Tibial nerve (tissue), 4 donors: ENCODE results near the gene CUEDC1. TPM values are rescaled to one million over a fixed set of nuclear protein-coding genes. Genes with fewer than 3 reads are reported as not detected.
"Not testable (repeated sequence)": the region's sequence is repeated elsewhere in the genome, so short reads cannot be mapped to it uniquely, and the experiment has no call there.

Experiments
- DNase-seq, 2 donors: peaks; one replicate each; pipeline ENCODE4 v3.0.0-alpha.2; 2019; ENCODE audit warnings: low spot score in 2 of 2
- H3K27ac ChIP-seq, 4 donors: fragments of 200-600 bp; sonication (generic) in 3 of 4; one replicate each; pipeline ENCODE4 v1.5.1; 2017 to 2019; ENCODE audit warnings: mild to moderate bottlenecking in 1 of 4
- H3K27me3 ChIP-seq, 2 donors: fragments of 200-600 bp; sonication (generic) in 1 of 2; one replicate each; pipeline versions ENCODE4 v1.5.1 to v1.6.0; 2017 to 2019
- H3K36me3 ChIP-seq, 3 donors: fragments of 200-600 bp; sonication (generic); one replicate each; pipeline ENCODE4 v1.5.1; 2018 to 2019
- H3K4me1 ChIP-seq, 4 donors: fragments of 200-600 bp; sonication (generic) in 3 of 4; one replicate each; pipeline ENCODE4 v1.5.1; 2017 to 2019
- H3K4me3 ChIP-seq, 4 donors: fragments of 200-600 bp; sonication (generic) in 3 of 4; one replicate each; pipeline ENCODE4 v1.5.1; 2017 to 2019; ENCODE audit warnings: mild to moderate bottlenecking in 1 of 4, moderate library complexity in 1 of 4
- H3K9me3 ChIP-seq, 4 donors: fragments of 200-600 bp; sonication (generic) in 3 of 4; one replicate each; pipeline ENCODE4 v1.5.1; 2017 to 2019
- CTCF ChIP-seq, 5 experiments: fragments of 200-600 bp in 3 of 5; fragments of 450-650 bp in 2 of 5; sonication (generic) in 3 of 5; IDR thresholded peaks; one replicate each; pipeline ENCODE4 v1.5.1; 2016 to 2019; ENCODE audit warnings: antibody characterized with exemption in 5 of 5, mild to moderate bottlenecking in 3 of 5, moderate library complexity in 2 of 5
- EP300 ChIP-seq, 2 donors: sonication (generic); formaldehyde crosslinking; IDR thresholded peaks; one replicate each; pipeline ENCODE4 v1.6.1; 2017; ENCODE audit warnings: antibody characterized with exemption in 2 of 2, mild to moderate bottlenecking in 1 of 2
- POLR2A ChIP-seq, 2 donors: fragments of 450-650 bp; IDR thresholded peaks; one replicate each; pipeline ENCODE4 v1.6.1; 2017; ENCODE audit warnings: antibody characterized with exemption in 2 of 2, mild to moderate bottlenecking in 2 of 2, moderate library complexity in 2 of 2
- WGBS, 2 donors: methylation state at CpG; one replicate each; pipeline ENCODE4 v1.1.5; 2018; 5-methylcytosine and 5-hydroxymethylcytosine counted together
- total RNA-seq, 4 donors: library from RNA; depleted of rRNA; stranded (reverse); fragments of >200 nt; gene quantifications; one replicate each; pipeline ENCODE4 v1.1.0, GENCODE V29; 2016

The CUEDC1 gene
- total RNA-seq, 4 donors from 2014 or later, result 32.1 to 55.5 (median 38.8) TPM

- H3K27me3 ChIP-seq, result no peaks in the 10 kb centered on the region
- WGBS, 2 donors, result 76 to 79% methylated on average over 9 of the region's 9 CpGs
- H3K9me3 ChIP-seq, result no peaks in the 10 kb centered on the region
- no peak overlapping the region for H3K27ac ChIP-seq
- TF ChIP-seq POLR2A (IDR thresholded peaks at IDR 0.05), result no peak
- TF ChIP-seq CTCF (IDR thresholded peaks at IDR 0.05), result no peak
- TF ChIP-seq EP300 (IDR thresholded peaks at IDR 0.05), result no peak
- H3K36me3 ChIP-seq, result no peaks in the 10 kb centered on the region
- H3K4me3 ChIP-seq, result no peak overlapping the region
- DNase-seq, result no peak
- peaks cover 0 to 81% (median 48%) of the 10 kb centered on the region in 4 donors for H3K4me1 ChIP-seq
These were observed 29.7 kb downstream of the CUEDC1 start for GRCh38 chr17:57925361-57925990.

- Histone ChIP-seq H3K4me3 (no peak overlapping the region), H3K27ac (no peak overlapping the region), H3K27me3 (no peaks in the 10 kb centered on the region), H3K9me3 (no peaks in the 10 kb centered on the region), H3K4me1 (peaks cover 0 to 80% (median 44%) of the 10 kb centered on the region in 4 donors), H3K36me3 (no peaks in the 10 kb centered on the region)
- DNase-seq, result no peak
- WGBS, 2 donors, result 69 to 78% methylated on average over 4 of the region's 4 CpGs
- TF ChIP-seq POLR2A (IDR thresholded peaks at IDR 0.05) (no peak), EP300 (IDR thresholded peaks at IDR 0.05) (no peak), CTCF (IDR thresholded peaks at IDR 0.05) (no peak)
These were observed 30.5 kb downstream of the CUEDC1 start for GRCh38 chr17:57924677-57925076.

GRCh38 chr17:57923182-57923872 lies 31.9 kb downstream of the CUEDC1 start:
- Histone ChIP-seq H3K9me3 (no peaks in the 10 kb centered on the region), H3K4me3 (no peak overlapping the region), H3K4me1 (peaks cover 0 to 79% (median 38%) of the 10 kb centered on the region in 4 donors), H3K27me3 (no peaks in the 10 kb centered on the region), H3K27ac (peak overlapping the region in 1 of 4 donors; percentile 49), H3K36me3 (no peaks in the 10 kb centered on the region)
- no peak for DNase-seq
- TF ChIP-seq POLR2A (IDR thresholded peaks at IDR 0.05) (no peak), CTCF (IDR thresholded peaks at IDR 0.05) (no peak), EP300 (IDR thresholded peaks at IDR 0.05) (no peak)
- 88 to 89% methylated on average over 5 of the region's 5 CpGs for WGBS, 2 donors

GRCh38 chr17:57922745-57923144 lies 32.5 kb downstream of the CUEDC1 start:
- Histone ChIP-seq H3K27ac (peak overlapping the region in 3 of 4 donors; percentile 49 to 75 (median 70)), H3K4me1 (peaks cover 0 to 79% (median 39%) of the 10 kb centered on the region in 4 donors)
- H3K9me3 ChIP-seq, H3K27me3 ChIP-seq, H3K36me3 ChIP-seq, H3K4me3 ChIP-seq, DNase-seq: not testable (repeated sequence)
- WGBS, 2 donors, result 96 to 100% methylated on average over 4 of the region's 4 CpGs

GRCh38 chr17:57920916-57921703 lies 34.1 kb downstream of the CUEDC1 start:
- 12 to 17% methylated on average over 13 of the region's 13 CpGs for WGBS, 2 donors

More at GRCh38 chr17:57920916-57921703, 34.1 kb downstream of the CUEDC1 start:
- no peaks in the 10 kb centered on the region for H3K36me3 ChIP-seq
- peak in 1 of 2 donors; percentile 43 for DNase-seq
- no peak overlapping the region for H3K4me3 ChIP-seq
- no peaks in the 10 kb centered on the region for H3K27me3 ChIP-seq
- no peaks in the 10 kb centered on the region for H3K9me3 ChIP-seq
- peaks cover 0 to 79% (median 39%) of the 10 kb centered on the region in 4 donors for H3K4me1 ChIP-seq
- peak overlapping the region; percentile 0 to 83 (median 72) for H3K27ac ChIP-seq
- TF ChIP-seq EP300 (IDR thresholded peaks at IDR 0.05) (peak in 1 of 2 donors; percentile 69), POLR2A (IDR thresholded peaks at IDR 0.05) (no peak)
